Panc1 (cell line): ENCODE data around the gene CDSN. TPM values are rescaled to one million over a fixed set of nuclear protein-coding genes. Genes with fewer than 3 reads are reported as not detected.

Experiments used
- ATAC-seq: fragments of 200-7000 bp; cut with Tn5 transposase; 2 replicates; pipeline ENCODE4 v1.9.1; 2020; ENCODE audit warnings: mild to moderate bottlenecking, moderate library complexity
- BruUV-seq: library from RNA; stranded (reverse); fragments of 400-500 nt; replicated peaks from 2 replicates; lab custom pipeline; 2021; lab: Mats Ljungman, UMichigan
- CTCF ChIA-PET: fragments of 300-600 bp; sonication (Branson Sonifier 250); formaldehyde crosslinking; loops from one replicate; lab custom pipeline; 2022; ENCODE audit warnings: antibody characterized with exemption; lab: Charles Lee
- POLR2A ChIA-PET: fragments of 300-600 bp; sonication (Branson Sonifier 250); formaldehyde crosslinking; loops from one replicate; lab custom pipeline; 2022; ENCODE audit warnings: antibody characterized with exemption; lab: Charles Lee
- DNase-seq: peaks from one replicate; pipeline ENCODE4 v3.0.0-alpha.2; 2010; ENCODE audit warnings: low read depth, low spot score
- H3K27ac ChIP-seq: 2 replicates; pipeline ENCODE4 v1.5.1; 2011; ENCODE audit warnings: mild to moderate bottlenecking, low read length, inconsistent platforms
- H3K27me3 ChIP-seq: fragments of 200-500 bp; sonication (Bioruptor generic); 2 replicates; pipeline ENCODE4 v1.6.0; 2014; ENCODE audit warnings: low read length, inconsistent platforms; ENCODE audit not compliant: control insufficient read depth, insufficient read depth
- H3K36me3 ChIP-seq: fragments of 200-500 bp; sonication (Bioruptor generic); 2 replicates; pipeline ENCODE4 v1.5.1; 2014; ENCODE audit warnings: inconsistent platforms, mild to moderate bottlenecking, low read length, moderate library complexity; ENCODE audit not compliant: control insufficient read depth, insufficient read depth
- H3K4me1 ChIP-seq: 2 replicates; pipeline ENCODE4 v1.5.1; 2011; ENCODE audit warnings: inconsistent platforms, mild to moderate bottlenecking, low read length, moderate library complexity; ENCODE audit not compliant: control insufficient read depth, insufficient read depth
- H3K4me3 ChIP-seq, 2 experiments: 2 replicates each; pipeline ENCODE4 v1.5.1; 2011 to 2012; ENCODE audit warnings: low read depth in 2 of 2, low read length in 2 of 2, mild to moderate bottlenecking in 2 of 2, inconsistent platforms in 1 of 2, moderate library complexity in 1 of 2
- H3K9me3 ChIP-seq: fragments of 200-500 bp; sonication (Bioruptor generic); 2 replicates; pipeline ENCODE4 v1.5.1; 2014; ENCODE audit warnings: low read depth, mild to moderate bottlenecking, inconsistent platforms, low read length, moderate library complexity; ENCODE audit not compliant: control insufficient read depth, insufficient read depth
- CTCF ChIP-seq: fragments of 450-650 bp; IDR thresholded peaks from 2 replicates; pipeline ENCODE4 v1.5.1; 2017; ENCODE audit warnings: mild to moderate bottlenecking
- POLR2AphosphoS5 ChIP-seq: IDR thresholded peaks from 2 replicates; pipeline ENCODE4 v1.6.1; 2012; ENCODE audit warnings: mild to moderate bottlenecking, low read depth, low read length, moderate library complexity
- REST ChIP-seq, 2 experiments: IDR thresholded peaks; 2 replicates each; pipeline ENCODE4 v1.6.1; 2011 to 2012; ENCODE audit warnings: low read depth in 2 of 2, control low read depth in 1 of 2, low read length in 1 of 2, mild to moderate bottlenecking in 1 of 2, moderate library complexity in 1 of 2; ENCODE audit not compliant: insufficient read depth in 1 of 2
- SIN3A ChIP-seq: IDR thresholded peaks from 2 replicates; pipeline ENCODE4 v1.6.1; 2012; ENCODE audit warnings: low read depth, mild to moderate bottlenecking, low read length, moderate library complexity, borderline replicate concordance; ENCODE audit not compliant: insufficient read depth
- TCF7L2 ChIP-seq: IDR thresholded peaks from 2 replicates; pipeline ENCODE4 v1.6.1; 2011; ENCODE audit warnings: mild to moderate bottlenecking, low read depth, low read length, inconsistent platforms
- in situ Hi-C: cut with HindIII; loops from 2 replicates; pipeline ENCODE4 v1.10.0; 2016; ENCODE audit warnings: low sequenced_read_pairs, low pct_unique_long_range_greater_than_20kb
- intact Hi-C: fragments of 100-400 bp; cut with micrococcal nuclease; formaldehyde crosslinking; loops from one replicate; pipeline ENCODE4 v1.10.0; 2022; ENCODE audit not compliant: unreplicated experiment
- total RNA-seq: library from RNA; stranded (reverse); gene quantifications from one replicate; pipeline ENCODE4 v1.2.1, GENCODE V29; 2021; ENCODE audit not compliant: unreplicated experiment

The CDSN gene
- total RNA-seq, 1 experiment from 2014 or later, result not detected

- ChIA-PET POLR2A (no interaction called here), CTCF (no interaction called here)
- ATAC-seq (no peak), DNase-seq (no peak)
- no peaks in the 10 kb centered on the region for H3K9me3 ChIP-seq
- no peak overlapping the region for H3K27ac ChIP-seq
- peaks cover 2% of the 10 kb centered on the region; the same call in 1 of the 2 replicates for H3K36me3 ChIP-seq
- in situ Hi-C loops (no loop called here), intact Hi-C loops (no loop called here)
- no peaks in the 10 kb centered on the region for H3K27me3 ChIP-seq
- BruUV-seq, result no TSS peak
- no peak overlapping the region for H3K4me3 ChIP-seq
- TF ChIP-seq TCF7L2 (no peak), CTCF (no peak), SIN3A (no peak)
- H3K4me1 ChIP-seq, result peaks cover 13% of the 10 kb centered on the region
These were observed 41.2 kb upstream of the CDSN start for GRCh38 chr6:31161216-31162126.

- DNase-seq (no peak), ATAC-seq (peak; percentile 15; the same call in 1 of the 2 replicates)
- Histone ChIP-seq H3K36me3 (peaks cover 2% of the 10 kb centered on the region; the same call in 1 of the 2 replicates), H3K27me3 (no peaks in the 10 kb centered on the region), H3K4me1 (peaks cover 13% of the 10 kb centered on the region), H3K9me3 (no peaks in the 10 kb centered on the region), H3K4me3 (peak overlapping the region; percentile 65 to 75), H3K27ac (peak overlapping the region; percentile 72)
- ChIA-PET CTCF (interaction anchor here (1.0 to 1.2 kb wide), 3 partner anchors 22 to 245 kb away, joined by 3 to 4 read pairs (median 4); partner anchors contain the start of gene VARS2), POLR2A (interaction anchor here (0.5 kb wide), 1 partner anchor 17 kb away, joined by 3 read pairs; no protein-coding TSS in a partner anchor)
- BruUV-seq, result TSS peak; percentile 77
- intact Hi-C loops (no loop called here), in situ Hi-C loops (no loop called here)
- TF ChIP-seq TCF7L2 (no peak), REST (IDR thresholded peaks at IDR 0.05; ENCODE audit: insufficient read depth in 1 of 2, low read depth in 2 of 2, low read length in 1 of 2) (no peak), CTCF (no peak), SIN3A (no peak), POLR2AphosphoS5 (no peak)
These were observed 38.9 kb upstream of the CDSN start for GRCh38 chr6:31158863-31159855.
